Stimulated activated CD8-positive, alpha-beta memory T cell treated with anti-CD3 and anti-CD28 coated beads, Interleukin-4, amount 100 ng/mL, for 24 hours (primary cell): ENCODE data around the gene IFRD2.

Source experiments
- DNase-seq: peaks from one replicate; pipeline ENCODE4 v3.0.0-alpha.2; 2020; ENCODE audit warnings: low read depth

The IFRD2 gene, protein sequence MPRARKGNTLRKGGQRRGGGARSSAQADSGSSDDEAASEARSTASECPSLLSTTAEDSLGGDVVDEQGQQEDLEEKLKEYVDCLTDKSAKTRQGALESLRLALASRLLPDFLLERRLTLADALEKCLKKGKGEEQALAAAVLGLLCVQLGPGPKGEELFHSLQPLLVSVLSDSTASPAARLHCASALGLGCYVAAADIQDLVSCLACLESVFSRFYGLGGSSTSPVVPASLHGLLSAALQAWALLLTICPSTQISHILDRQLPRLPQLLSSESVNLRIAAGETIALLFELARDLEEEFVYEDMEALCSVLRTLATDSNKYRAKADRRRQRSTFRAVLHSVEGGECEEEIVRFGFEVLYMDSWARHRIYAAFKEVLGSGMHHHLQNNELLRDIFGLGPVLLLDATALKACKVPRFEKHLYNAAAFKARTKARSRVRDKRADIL

DNA sequence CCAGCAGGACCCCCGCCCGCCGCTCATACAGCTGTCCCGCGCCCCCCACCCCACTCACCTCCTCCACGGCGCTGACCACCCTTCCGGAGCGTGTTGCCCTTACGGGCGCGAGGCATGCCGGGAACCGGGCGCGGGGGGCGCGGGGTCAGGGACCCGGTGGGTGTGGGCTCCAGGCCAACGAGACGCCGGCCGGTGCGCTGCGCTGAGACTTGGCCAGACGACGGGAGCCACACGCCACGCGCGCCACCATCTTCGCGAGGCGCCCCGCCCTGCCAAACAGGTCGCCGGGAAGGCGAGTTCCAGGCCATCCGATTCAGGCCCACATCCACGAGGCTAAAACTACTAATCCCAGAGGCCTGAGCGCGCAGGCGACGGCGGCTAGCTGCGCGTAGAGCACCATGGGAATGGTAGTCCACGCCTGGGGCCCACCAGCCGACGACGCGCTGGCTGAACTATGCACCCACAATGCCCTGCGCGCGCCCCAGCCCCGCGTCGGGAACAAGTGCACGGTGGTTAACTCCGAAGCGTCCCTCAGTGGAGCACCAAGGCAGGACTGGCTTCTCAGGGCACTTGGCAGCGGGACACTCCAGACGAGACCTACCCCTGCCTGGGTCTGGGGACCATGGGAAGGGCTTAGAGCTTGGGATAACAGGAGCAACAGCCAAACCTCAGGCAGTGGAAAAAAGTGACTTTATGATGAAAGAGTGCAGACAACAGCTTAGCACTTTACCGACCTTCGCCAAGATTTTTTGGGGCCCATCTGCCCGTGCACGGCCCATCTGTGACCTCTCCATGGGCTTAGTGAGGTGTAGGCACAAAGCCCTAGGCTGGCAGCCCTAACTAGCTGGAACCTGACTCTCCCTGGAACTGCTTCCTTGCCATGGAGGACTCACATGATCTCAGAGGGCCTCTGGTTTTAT lies at the start of gene IFRD2:
Gene IFRD2, minus strand, starts transcription at position 271 of the 920 bp plus-strand sequence. Its CDS starts 155 bp downstream, at position 116.
- peak; percentile 92 for DNase-seq

DNA sequence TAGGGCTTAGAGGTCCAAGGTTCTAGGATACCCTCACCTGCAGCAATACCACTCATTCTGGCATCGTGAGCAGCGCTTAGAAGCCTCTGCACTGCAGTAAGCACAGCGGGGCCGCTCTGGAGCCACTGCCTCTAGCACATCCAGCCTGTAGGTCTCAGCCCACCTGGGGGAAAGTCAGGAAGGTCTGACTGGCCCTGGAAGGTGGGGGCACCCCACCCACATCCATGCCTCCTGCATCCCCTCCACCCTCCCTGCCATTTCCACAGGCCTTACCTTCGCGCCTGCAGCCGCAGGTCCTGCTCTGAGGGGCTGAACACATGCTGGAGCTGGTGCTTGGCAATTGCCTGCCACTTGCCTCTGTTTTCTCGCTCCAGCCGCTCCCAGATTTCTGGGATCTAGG lies 49.3 kb upstream of the IFRD2 start:
- DNase-seq: no peak

DNA sequence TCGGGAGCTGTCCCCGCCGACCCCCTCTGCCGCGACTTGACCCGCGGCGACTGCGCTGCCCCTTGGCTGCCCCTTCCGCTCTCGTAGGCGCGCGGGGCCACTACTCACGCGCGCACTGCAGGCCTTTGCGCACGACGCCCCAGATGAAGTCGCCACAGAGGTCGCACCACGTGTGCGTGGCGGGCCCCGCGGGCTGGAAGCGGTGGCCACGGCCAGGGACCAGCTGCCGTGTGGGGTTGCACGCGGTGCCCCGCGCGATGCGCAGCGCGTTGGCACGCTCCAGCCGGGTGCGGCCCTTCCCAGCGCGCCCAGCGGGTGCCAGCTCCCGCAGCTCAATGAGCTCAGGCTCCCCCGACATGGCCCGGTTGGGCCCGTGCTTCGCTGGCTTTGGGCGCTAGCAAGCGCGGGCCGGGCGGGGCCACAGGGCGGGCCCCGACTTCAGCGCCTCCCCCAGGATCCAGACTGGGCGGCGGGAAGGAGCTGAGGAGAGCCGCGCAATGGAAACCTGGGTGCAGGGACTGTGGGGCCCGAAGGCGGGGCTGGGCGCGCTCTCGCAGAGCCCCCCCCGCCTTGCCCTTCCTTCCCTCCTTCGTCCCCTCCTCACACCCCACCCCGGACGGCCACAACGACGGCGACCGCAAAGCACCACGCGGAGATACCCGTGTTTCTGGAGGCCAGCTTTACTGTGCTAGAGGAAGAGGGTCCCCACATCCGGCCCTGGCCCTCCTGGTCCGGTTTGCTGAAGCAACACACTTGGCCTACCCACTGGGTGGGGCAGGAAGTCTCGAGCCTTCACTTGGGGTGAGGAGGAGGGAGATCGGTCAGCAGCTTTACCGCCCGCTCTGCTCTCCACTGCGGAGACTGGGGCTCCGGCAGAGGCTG lies 48.5 kb upstream of the IFRD2 start, which contains the start of gene RASSF1:
Gene RASSF1, minus strand, starts transcription at position 389 of the 882 bp plus-strand sequence. Its CDS starts 31 bp downstream, at position 358.
- DNase-seq: peak; percentile 64

DNA sequence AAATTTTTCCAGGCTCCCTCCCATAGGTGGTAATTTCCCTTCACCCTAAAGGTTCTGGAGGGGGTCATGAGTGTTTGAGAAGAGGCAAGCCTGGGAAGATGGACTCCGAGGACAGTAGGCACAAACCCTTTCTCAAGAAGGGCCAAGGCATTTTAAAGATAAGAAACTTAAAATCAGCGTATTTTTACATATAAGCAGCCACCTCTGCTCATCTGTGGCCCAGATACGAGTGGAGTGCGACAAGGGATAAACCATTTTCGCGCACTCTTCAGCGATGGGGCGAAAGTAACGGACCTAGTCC lies 47.9 kb upstream of the IFRD2 start:
- no peak for DNase-seq

DNA sequence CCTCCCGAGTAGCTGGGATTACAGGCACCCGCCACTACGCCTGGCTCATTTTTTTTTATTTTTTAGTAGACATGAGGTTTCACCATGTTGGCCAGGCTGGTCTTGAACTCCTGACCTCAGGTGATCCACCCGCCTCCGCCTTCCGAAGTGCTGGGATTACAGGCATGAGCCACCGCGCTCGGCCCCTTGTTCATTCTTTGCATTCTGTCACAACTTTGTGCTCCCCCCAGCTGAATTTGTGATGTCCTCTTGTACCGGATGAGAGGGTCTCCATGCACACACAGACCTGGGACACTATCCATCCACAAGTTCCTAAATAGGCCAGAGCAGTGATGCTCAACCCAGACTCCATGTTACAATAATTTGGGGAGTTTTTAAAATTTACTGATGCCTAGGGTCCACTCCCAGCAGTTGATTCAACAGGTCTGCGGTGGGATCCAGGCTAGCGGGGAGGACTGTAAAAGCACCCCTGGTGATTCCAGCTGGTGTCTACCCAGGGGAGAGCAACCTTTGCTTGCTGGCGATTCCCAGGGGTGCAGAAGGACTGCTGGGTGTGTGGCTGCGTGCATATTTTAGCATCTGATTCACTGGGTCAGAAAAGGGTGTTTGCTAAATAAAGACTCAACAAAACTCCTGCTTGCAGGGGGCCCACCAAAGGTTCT lies 47.4 kb upstream of the IFRD2 start:
- no peak for DNase-seq

DNA sequence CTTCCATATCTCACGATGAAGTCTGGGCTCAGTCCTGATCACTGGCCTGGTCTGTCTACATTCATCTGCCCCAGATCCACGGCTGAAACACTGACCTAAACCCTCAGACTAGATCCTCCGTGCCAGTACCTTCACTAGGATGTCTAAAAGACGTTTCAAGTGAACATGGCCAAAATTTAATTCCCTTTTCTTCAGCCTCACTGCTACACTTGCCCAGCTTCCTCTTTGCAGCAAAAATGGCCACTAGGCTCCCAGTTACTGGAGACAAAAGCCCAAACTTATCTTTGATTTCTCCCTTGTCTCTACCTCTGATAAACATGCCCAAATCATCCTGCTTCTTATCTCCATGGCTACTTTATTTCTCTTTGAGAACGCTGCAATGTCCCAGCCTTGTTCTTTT lies 46.7 kb upstream of the IFRD2 start:
- DNase-seq: no peak

DNA sequence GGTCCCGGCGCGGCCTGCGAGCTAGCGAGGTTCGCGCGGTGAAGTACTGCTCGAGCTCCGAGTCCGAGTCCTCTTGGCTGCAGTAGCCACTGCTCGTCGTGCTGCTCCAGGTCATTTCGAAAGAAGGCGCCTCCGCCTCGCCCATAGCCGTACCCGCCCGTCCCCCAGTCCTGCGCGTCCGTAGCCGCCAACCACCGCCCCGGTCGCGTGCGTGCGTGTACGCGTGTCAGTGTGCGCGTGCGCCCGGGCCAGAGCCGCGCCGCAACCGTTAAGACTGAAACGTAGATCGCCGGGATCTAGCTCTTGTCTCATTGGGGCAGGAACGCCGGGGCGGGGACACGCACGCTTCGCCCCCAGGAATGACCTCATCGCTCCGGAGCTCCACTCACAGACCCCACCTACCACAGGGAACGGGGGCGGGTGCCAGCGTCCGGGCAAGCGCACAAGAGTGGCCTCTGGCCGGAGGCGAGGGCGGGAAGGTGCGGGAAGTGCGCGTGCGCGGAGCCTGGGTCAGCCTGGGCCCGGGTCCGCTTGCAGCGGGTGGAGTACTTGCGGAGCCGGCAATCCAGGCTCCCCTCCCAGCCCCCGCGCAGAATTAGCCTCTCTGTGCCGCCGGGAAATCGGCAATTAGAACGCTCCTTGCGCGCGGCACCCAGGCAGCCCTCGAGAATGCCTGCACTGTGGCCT lies 45.1 kb upstream of the IFRD2 start:
- DNase-seq: peak; percentile 96

DNA sequence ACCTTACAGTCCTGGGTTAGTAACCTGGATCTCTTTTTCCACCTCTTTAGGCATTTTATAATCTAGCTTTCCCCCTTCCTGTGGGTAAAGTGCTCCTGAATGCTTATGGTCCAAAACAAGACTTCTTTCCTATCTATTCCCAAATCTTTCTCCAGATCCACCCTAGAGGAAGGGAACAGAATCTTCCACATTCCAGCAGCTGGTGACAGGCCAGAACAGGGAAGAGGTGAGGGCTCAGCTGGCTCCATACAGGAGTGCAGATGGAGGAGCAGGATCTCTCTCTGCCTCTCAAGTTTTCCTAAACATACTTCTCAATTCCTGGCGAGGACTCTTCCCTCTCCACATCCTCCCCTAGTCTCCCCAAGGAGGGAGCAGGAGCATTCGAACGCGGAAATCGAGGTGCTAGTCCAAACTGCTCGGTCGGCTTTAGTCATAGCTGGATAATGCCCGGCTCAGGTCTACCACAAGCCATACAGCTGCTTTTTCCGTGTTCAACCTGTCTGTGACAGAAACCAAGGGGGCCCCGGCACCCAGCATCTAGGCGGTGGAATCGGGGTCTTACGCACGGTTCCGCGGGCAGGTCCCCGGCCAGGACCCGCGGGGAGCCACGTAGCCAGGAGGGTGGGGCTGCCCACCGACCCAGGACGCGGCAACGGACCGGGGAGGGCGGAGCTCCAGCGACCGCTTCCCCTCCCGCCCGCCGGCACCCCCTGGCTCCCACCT lies 44.4 kb upstream of the IFRD2 start:
- no peak for DNase-seq

DNA sequence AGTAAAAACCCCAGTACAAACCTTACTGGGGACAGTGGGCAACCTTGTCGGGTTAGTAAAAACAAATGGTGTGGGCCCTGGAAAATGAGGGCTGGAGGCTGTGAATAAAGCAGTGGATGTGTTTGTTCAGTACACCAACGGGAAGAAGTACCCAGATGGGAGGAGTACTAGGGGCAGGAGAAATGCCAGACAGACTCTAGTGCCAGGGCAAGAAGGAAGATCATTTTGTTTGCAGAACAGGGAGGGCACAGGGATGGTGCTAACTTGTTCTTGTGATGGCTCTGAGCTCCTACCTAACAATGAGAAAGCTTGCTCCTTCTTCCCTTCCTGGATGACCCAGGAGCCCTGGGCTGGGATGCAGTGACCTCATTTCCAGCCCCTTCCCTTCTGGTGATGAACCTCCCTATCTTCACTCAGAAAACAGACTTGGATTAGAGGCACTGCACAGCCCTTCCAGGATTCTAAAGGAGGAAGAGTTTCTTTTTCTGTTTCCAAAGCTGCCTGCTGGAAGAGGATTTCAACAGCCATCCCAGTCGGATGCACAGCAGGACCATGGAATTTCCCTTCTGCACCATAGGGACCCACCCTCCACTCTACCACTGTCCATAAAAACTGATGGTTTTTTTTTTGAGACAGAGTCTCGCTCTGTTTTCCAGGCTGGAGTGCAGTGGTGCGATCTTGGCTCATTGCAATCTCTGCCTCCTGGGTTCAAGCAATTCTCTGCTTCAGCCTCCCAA lies 42.3 kb upstream of the IFRD2 start:
- no peak for DNase-seq

DNA sequence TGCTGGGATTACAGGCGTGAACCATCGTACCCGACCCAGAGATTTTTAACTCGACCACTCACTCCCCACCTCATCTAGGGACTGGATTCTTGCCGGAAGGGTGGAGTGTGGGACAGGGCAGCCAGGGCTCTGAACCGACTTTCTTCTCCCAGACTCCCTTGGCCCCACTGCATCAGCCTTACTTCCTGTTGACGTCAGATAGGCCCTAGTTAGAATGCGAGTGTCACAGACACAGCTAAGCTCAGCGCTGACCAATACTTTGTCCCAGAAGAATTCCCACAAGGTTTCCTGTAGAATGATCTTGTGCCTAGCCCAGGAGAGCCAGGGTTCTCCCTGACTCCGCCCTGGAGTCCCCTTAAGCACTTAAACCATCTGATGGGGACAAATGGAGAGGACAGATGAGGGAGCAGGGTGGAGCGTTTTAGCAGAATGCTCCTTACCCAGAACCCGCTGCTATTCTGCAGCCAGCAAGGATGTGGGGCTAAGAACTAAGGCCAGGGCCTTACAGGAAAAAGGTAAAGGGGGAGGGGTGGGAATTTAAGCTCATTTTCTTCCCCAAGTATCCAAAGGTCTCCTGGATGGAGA lies 41.6 kb upstream of the IFRD2 start:
- DNase-seq: no peak

DNA sequence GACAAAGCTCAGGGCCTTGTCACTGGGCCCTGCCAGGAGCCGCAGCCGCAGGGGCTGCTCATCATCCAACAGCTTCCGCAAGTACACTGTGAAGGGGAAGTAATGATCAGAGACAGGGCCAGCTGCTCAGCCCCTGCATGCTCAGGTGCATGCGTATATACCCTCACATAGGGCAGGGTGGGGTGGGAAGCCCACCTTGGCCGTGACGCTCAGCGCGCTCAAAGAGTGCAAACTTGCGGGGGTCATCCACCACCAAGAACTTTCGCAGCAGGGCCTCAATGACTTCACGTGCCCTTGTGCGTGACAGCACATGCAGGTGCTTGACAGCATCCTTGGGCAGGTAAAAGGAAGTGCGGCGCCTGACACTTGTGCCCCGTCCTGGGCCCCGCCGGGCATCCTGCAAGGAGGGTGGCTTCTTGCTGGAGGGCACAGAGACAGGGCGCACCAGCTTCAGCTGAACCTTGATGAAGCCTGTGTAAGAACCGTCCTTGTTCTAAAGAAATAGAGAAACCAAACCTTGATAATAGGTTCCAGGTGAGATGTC lies 39.2 kb upstream of the IFRD2 start:
- DNase-seq: no peak

DNA sequence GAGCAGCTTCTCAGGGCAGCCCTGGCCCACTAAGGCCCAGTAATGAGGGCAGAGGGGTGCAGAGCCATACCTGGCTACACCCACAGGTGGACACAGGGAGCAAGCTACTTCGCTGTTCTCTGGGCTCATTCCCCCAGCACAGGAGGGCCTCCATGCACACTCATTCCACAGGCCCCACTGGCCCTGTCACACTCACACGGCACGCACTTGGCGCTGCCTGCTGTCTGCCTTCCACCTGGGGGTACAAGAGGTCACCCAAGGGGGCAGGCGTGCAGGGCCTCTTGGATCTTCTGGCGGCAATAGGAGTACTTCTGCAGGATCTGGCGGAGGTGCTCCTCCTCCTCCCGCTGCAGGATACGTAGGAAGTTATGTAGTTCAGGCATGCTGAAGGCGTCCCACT lies 38.1 kb upstream of the IFRD2 start:
- DNase-seq: no peak

DNA sequence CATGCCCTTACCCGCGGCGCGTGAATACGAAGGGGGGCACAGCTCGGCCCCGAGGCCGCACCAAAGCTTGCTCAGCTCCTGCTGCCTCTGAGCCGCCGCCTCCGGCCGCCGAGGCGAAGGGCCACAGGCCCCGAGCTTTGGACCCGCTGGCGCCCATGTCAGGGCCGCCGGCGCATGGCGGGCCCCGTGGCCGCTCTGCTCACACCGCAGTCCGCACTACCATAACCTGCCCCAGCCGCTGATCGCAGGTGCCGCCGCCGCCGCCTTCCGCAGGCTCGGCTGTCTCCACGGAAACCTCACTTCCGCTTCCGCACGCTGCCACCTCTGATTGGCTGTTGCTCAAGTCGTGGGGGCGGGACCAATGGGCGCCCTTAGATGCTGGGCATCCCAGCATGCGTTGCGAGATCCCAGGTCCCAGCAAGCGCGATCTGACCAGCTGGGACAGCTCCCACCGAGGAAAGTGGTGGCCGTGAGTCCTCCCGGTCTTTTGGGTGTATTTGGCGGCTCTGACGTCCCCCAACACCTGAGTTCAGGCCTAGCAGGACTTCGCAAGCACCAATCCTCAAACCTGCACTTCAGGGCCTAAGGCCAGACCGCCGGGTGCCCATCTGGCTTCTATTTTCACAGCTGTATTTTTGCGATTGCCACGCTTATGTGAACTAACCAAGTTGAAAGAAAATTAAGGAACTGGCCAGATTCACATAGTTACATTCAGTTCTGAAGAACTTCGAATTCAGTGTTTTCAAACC lies 35.9 kb upstream of the IFRD2 start, which contains the start of gene TUSC2:
Gene TUSC2, minus strand, starts transcription at position 281 of the 749 bp plus-strand sequence. Its CDS starts 124 bp downstream, at position 157.
- DNase-seq: peak; percentile 88

DNA sequence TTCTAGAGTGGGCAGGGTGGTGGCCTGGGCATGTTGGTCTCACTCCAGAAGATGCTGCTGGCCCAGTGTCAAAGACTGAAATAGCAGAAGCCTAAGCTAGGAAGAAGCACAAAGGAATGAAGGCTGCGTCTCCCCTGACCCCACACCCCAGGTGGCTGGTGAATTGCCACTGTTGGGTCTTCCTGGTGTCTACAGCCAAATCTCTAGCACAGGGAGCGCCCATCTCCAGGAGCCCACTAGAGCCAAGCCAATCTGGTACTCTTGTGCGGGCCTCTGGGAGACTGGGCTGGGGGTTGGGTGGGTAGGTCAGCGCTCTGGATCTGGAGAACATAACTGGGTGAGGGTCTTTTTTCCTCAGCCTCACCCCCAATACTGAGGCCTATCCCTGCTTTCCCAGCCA lies 34.9 kb upstream of the IFRD2 start:
- DNase-seq: no peak

DNA sequence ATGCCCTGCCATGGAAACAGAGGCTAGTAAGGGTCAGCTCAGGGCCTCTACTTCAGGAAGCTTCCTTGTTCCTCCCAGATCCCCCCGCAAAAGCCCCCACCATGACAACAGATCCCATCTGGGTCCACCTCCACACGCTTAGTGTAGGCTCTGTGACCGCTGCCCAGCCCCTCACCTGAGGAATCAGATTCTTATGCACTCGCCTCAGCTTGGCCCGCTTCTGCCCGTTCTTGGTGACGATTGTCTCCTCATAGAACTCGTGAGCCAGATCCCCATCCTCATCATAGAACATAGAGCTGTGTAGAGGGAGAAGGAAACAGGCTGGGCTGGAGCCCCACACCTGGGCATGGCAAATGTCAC lies 33.9 kb upstream of the IFRD2 start:
- DNase-seq: no peak

DNA sequence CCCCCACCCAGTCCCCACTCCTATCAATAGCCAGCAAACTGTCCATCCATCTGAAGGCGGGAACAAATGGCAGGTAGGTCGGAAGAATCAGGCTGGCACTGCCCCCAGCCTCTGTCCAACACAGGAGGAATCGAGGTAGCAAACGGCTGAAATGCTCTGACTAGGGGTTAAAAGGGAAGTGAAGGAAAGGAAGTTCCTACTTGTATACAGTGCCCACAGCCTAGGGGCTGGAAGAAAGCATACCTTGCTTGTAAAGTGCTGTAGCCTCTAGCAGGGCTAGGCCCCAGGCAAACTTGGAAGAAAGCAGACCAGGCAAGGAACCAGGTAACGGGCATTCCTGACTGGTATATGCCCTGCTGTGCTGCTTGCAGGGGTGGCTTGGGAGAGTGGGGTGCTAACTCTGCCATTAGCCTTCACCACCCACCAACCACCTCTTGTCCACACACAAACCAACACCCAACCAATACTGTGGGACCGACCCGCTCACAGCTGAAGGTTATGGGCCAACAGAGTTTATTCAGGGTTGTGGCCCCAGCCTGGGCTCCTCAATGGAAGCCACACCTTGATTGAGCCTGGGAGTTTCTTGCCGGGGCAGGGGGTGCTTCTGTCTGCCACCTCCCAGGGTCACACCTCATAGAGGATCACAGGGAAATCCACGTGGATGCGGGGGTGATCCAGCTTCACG lies 33.4 kb upstream of the IFRD2 start:
- DNase-seq: no peak

DNA sequence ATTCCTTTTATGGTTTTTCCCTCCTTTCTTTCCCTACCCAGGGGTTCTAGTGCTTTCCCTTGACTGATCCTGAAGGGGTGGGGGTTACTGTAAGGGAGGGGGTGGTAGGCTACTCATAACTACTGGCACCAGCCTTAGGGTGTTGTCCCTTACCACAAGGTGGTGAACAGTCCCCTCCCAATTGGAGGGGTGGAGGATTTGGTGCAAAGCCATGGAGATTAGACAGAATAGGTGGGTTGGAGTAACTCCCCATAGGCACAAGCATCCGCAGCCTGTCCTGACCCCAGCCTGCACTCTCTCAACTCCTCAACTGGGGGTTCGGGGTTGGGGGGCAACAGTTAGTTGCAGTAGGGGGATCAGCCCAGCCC lies 32.9 kb upstream of the IFRD2 start:
- DNase-seq: no peak
